OCI-LY7 (cell line): ENCODE results near the gene CCNG1. TPM values are rescaled to one million over a fixed set of nuclear protein-coding genes. Genes with fewer than 3 reads are reported as not detected.

Experiments used
- BruUV-seq: library from RNA; stranded (reverse); fragments of 400-500 nt; replicated peaks from 2 replicates; lab custom pipeline; 2021; lab: Mats Ljungman, UMichigan
- CTCF ChIA-PET: fragments of 300-600 bp; sonication (Branson Sonifier 250); formaldehyde crosslinking; loops from one replicate; lab custom pipeline; 2022; ENCODE audit warnings: antibody characterized with exemption; ENCODE audit not compliant: unreplicated experiment; lab: Charles Lee
- POLR2A ChIA-PET: fragments of 300-600 bp; sonication (Branson Sonifier 250); formaldehyde crosslinking; loops from one replicate; lab custom pipeline; 2022; ENCODE audit warnings: antibody characterized with exemption; lab: Charles Lee
- DNase-seq: peaks from one replicate; pipeline ENCODE4 v3.0.0-alpha.2; 2015; ENCODE audit warnings: low spot score
- H2AFZ ChIP-seq: fragments of 200-600 bp; sonication (generic), shearing (Covaris generic); 2 replicates; pipeline ENCODE4 v1.6.1; 2014; ENCODE audit warnings: mild to moderate bottlenecking, antibody characterized with exemption, low read length, moderate library complexity
- H3K27ac ChIP-seq: fragments of 200-600 bp; sonication (generic); 2 replicates; pipeline ENCODE4 v1.5.1; 2014; ENCODE audit warnings: mixed run types, low read depth, mild to moderate bottlenecking, moderate library complexity, low read length, inconsistent platforms; ENCODE audit not compliant: poor library complexity, severe bottlenecking
- H3K36me3 ChIP-seq: fragments of 200-600 bp; sonication (generic); 2 replicates; pipeline ENCODE4 v1.6.1; 2014; ENCODE audit warnings: mild to moderate bottlenecking, antibody characterized with exemption, low read length, moderate library complexity, mixed read lengths; ENCODE audit not compliant: insufficient read depth
- H3K4me1 ChIP-seq: fragments of 200-600 bp; sonication (generic); 2 replicates; pipeline ENCODE4 v1.5.1; 2014; ENCODE audit warnings: mild to moderate bottlenecking, low read length; ENCODE audit not compliant: insufficient read depth, poor library complexity, severe bottlenecking
- H3K4me2 ChIP-seq: fragments of 200-600 bp; sonication (generic); 2 replicates; pipeline ENCODE4 v1.6.1; 2014; ENCODE audit warnings: mild to moderate bottlenecking, low read length
- H3K4me3 ChIP-seq: fragments of 200-600 bp; sonication (generic); 2 replicates; pipeline ENCODE4 v1.5.1; 2014; ENCODE audit warnings: mild to moderate bottlenecking, low read depth, low read length; ENCODE audit not compliant: poor library complexity, severe bottlenecking
- H3K79me2 ChIP-seq: fragments of 200-600 bp; sonication (generic); 2 replicates; pipeline ENCODE4 v1.6.1; 2016; ENCODE audit warnings: low read depth, mild to moderate bottlenecking, low read length, moderate library complexity, mixed read lengths; ENCODE audit not compliant: insufficient read depth
- H3K9me2 ChIP-seq: fragments of 200-600 bp; sonication (generic); 2 replicates; pipeline ENCODE4 v1.6.1; 2016; ENCODE audit warnings: mild to moderate bottlenecking, low read length, mixed read lengths; ENCODE audit not compliant: insufficient read depth
- H3K9me3 ChIP-seq: fragments of 200-600 bp; sonication (generic); 2 replicates; pipeline ENCODE4 v1.6.1; 2014; ENCODE audit warnings: mild to moderate bottlenecking, mixed run types, low read length, mixed read lengths
- H4K20me1 ChIP-seq: fragments of 200-600 bp; sonication (generic); 2 replicates; pipeline ENCODE4 v1.6.1; 2014; ENCODE audit warnings: mild to moderate bottlenecking, antibody characterized with exemption, low read length, moderate library complexity, mixed read lengths; ENCODE audit not compliant: insufficient read depth
- CTCF ChIP-seq: fragments of 200-600 bp; sonication (generic); conservative IDR thresholded peaks from 2 replicates; pipeline ENCODE4 v1.5.1; 2014; ENCODE audit warnings: mild to moderate bottlenecking, antibody characterized with exemption, low read length, moderate library complexity, mixed read lengths
- EZH2phosphoT487 ChIP-seq: fragments of 200-600 bp; sonication (generic); IDR thresholded peaks from 2 replicates; pipeline ENCODE4 v1.6.1; 2018; ENCODE audit warnings: low read depth, borderline replicate concordance, mild to moderate bottlenecking, mixed run types, antibody characterized with exemption, low read length, moderate library complexity, mixed read lengths
- intact Hi-C: fragments of 100-400 bp; cut with micrococcal nuclease; formaldehyde crosslinking; loops from one replicate; pipeline ENCODE4 v1.10.0; 2022; ENCODE audit not compliant: unreplicated experiment
- total RNA-seq, 2 experiments: library from RNA; depleted of rRNA in 1 of 2; stranded (reverse); fragments of >200 nt in 1 of 2; shearing (Covaris generic) in 1 of 2; gene quantifications; 2 replicates each; pipeline ENCODE4 v1.2.3, GENCODE V29; 2014 to 2022

Gene CCNG1
- total RNA-seq, 2 experiments from 2014 or later, result 93.5 to 118 TPM

GRCh38 chr5:163402007-163402406, 35.4 kb upstream of the CCNG1 start:
- no peaks in the 10 kb centered on the region for H3K79me2 ChIP-seq
- intact Hi-C loops, result loop anchor here (10.0 kb wide), 1 partner anchor 317 kb away; no protein-coding TSS in a partner anchor
- no peak overlapping the region for H3K4me2 ChIP-seq
- no peaks in the 10 kb centered on the region for H4K20me1 ChIP-seq
- TF ChIP-seq EZH2phosphoT487 (no peak), CTCF (no peak)
- ChIA-PET POLR2A (interaction anchor here (1.0 kb wide), 1 partner anchor 28 kb away, joined by 5 read pairs; no protein-coding TSS in a partner anchor), CTCF (no interaction called here)
- no peaks in the 10 kb centered on the region for H3K9me2 ChIP-seq
- no peak overlapping the region for H3K4me3 ChIP-seq
- H3K9me3 ChIP-seq, result no peaks in the 10 kb centered on the region
- no peaks in the 10 kb centered on the region for H3K4me1 ChIP-seq
- H3K27ac ChIP-seq, result no peak overlapping the region
- H2AFZ ChIP-seq, result no peak overlapping the region
- BruUV-seq, result no TSS peak
- no peaks in the 10 kb centered on the region for H3K36me3 ChIP-seq
- no peak for DNase-seq

DNA sequence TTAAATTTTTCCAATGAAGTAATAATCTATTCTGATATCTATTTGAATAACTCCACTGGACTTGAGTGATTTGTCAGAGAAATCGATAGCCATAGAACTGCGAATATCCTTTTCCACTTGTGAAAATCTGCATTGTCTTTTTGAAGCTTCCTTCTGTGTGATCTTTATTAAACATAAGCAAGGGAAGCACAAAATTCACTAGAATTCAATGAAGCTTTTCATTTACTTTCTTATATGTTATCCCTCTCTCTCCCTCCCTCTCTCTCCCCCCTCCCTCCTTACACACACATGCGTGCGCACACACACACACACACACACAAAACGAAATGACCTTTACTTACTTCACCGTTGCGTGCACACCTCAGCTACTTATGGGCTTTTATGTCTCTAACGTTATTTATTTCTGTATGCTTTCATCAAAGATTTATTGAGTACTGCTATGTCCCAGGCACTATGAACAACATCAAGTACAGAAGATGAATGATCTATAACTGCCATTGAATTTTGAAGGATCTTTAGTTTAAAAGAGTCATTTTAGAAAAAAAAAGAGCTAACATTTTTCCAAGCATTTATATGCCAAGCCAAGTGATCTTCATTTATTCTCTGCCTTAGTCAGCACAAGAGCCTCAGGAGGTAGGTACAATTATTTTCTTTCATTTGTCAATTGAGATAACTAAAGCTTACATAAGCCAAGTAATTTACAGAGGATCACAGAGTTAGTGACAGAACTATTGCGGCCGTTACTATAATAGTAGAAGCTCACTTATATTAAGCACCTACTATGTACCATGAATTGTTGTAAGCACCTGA, 32.8 kb upstream of the CCNG1 start:
- Histone ChIP-seq H3K4me3 (no peak overlapping the region), H3K4me2 (no peak overlapping the region), H3K79me2 (no peaks in the 10 kb centered on the region), H3K9me3 (no peaks in the 10 kb centered on the region), H3K4me1 (no peaks in the 10 kb centered on the region), H3K9me2 (no peaks in the 10 kb centered on the region), H2AFZ (no peak overlapping the region), H3K36me3 (no peaks in the 10 kb centered on the region), H3K27ac (no peak overlapping the region), H4K20me1 (no peaks in the 10 kb centered on the region)
- intact Hi-C loops, result loop anchor here (5.0 to 10.0 kb wide), 2 partner anchors 320 to 1197 kb away; no protein-coding TSS in a partner anchor
- TF ChIP-seq CTCF, result no peak
- TF ChIP-seq EZH2phosphoT487, result no peak
- no peak for DNase-seq
- POLR2A ChIA-PET, result interaction anchor here (0.5 to 1.1 kb wide), 5 partner anchors 9 to 1253 kb away, joined by 3 to 4 read pairs (median 3); no protein-coding TSS in a partner anchor
- CTCF ChIA-PET, result no interaction called here
- BruUV-seq, result no TSS peak
